Keratinocyte (primary cell): ENCODE data around the gene SMPD2.

ENCODE experiments used
- EZH2 ChIP-seq: IDR thresholded peaks from one replicate; pipeline ENCODE4 v1.6.1; 2012; ENCODE audit warnings: inconsistent platforms, mild to moderate bottlenecking, low read length, moderate library complexity
- TF ChIP-seq, protein P1 (sequence below), 3 experiments: IDR thresholded peaks in 1 of 3; conservative IDR thresholded peaks in 1 of 3; optimal IDR thresholded peaks in 1 of 3; 2 replicates in 2 of 3; 3 replicates in 1 of 3; pipeline versions ENCODE3 to v1.5.1; 2011; ENCODE audit warnings: low read length in 3 of 3, mild to moderate bottlenecking in 3 of 3, moderate library complexity in 2 of 3, control low read depth in 1 of 3, inconsistent platforms in 1 of 3; ENCODE audit not compliant: insufficient read depth in 2 of 3; ENCODE audit errors: extremely low read depth in 1 of 3

DNA sequence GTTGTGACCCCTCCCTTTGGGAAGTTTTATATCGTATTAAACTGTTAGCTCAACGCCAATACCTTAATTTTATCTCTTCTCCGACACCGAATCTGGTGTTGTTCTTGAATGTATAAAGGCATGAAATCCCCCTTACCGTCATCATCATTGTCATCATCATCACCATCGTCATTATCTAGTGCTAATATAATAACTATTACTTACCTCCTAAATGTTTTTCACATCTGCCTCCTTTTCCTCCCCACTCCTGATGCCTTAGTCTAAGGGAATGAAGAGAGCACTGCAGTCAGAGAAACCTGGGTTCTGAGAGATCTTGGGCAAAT is 43.2 kb downstream of the SMPD2 start:
- TF ChIP-seq EZH2, result no peak
- TF ChIP-seq, protein P1, sequence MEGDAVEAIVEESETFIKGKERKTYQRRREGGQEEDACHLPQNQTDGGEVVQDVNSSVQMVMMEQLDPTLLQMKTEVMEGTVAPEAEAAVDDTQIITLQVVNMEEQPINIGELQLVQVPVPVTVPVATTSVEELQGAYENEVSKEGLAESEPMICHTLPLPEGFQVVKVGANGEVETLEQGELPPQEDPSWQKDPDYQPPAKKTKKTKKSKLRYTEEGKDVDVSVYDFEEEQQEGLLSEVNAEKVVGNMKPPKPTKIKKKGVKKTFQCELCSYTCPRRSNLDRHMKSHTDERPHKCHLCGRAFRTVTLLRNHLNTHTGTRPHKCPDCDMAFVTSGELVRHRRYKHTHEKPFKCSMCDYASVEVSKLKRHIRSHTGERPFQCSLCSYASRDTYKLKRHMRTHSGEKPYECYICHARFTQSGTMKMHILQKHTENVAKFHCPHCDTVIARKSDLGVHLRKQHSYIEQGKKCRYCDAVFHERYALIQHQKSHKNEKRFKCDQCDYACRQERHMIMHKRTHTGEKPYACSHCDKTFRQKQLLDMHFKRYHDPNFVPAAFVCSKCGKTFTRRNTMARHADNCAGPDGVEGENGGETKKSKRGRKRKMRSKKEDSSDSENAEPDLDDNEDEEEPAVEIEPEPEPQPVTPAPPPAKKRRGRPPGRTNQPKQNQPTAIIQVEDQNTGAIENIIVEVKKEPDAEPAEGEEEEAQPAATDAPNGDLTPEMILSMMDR (optimal IDR thresholded peaks at IDR 0.05 in 1 of 3, IDR thresholded peaks at IDR 0.05 in 1 of 3, conservative IDR thresholded peaks at IDR 0.05 in 1 of 3; ENCODE audit: extremely low read depth in 1 of 3, insufficient read depth in 2 of 3, low read length in 3 of 3), result no peak
